Muscle of arm (tissue), 12 donors: Measurements from ENCODE around the gene CDK5RAP2. TPM values are rescaled to one million over a fixed set of nuclear protein-coding genes. Genes with fewer than 3 reads are reported as not detected.

Experiments
- DNase-seq: peaks from one replicate; pipeline ENCODE4 v3.0.0-alpha.2; 2013
- polyA plus RNA-seq, 12 donors: library from polyadenylated mRNA; unstranded; fragments of 120-200 nt; gene quantifications; one replicate each; pipeline ENCODE4 v1.2.1, GENCODE V29; 2013; ENCODE audit not compliant: insufficient read length in 12 of 12

CDK5RAP2 gene
- polyA plus RNA-seq, 12 donors, result 29.7 to 60.3 (median 49.3) TPM; not detected in 1

GRCh38 chr9:120438836-120439546 lies 141.0 kb downstream of the CDK5RAP2 start:
- DNase-seq, result no peak

DNA sequence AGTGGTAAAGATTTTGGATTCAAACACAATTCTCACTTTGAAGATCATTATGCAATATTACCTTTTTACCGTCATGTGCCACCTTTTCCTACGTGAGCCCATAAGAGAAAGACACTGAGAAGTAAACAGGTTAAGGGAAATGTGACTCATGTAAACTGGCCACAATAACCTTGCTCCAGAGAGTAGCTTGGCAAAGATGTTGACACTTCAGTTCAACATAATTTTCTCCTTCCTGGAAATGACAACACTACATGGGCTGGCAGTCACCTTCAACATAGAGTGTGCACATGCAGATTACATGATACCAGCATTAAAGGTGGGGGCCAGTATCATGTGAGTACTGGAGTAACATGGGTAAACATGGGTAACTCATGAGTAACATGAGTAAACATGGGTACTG lies 141.9 kb downstream of the CDK5RAP2 start:
- no peak for DNase-seq

DNA sequence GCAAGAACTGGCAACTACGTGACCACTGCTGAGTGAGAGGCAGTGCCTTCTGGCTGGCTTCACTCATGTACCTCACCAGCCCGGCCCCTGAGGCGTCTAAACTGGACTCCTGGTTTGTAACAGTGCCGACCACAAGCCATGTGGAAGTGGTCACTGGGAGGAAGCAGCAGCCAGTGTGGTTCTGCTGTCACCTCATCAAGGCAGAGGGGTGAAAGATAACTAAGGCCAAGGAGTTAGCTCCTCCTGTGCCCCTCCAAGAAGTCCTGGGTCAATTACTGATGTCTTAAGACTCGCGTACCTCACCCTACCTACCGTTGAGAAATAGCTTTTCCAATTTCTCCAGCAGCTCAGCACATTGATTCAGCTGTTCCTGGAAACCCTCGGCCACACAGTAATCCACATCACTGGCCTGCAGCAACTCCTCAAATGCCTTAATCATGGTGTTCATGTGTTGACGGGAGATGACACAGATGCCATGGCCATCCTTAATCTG lies 142.9 kb downstream of the CDK5RAP2 start:
- DNase-seq, result no peak

DNA sequence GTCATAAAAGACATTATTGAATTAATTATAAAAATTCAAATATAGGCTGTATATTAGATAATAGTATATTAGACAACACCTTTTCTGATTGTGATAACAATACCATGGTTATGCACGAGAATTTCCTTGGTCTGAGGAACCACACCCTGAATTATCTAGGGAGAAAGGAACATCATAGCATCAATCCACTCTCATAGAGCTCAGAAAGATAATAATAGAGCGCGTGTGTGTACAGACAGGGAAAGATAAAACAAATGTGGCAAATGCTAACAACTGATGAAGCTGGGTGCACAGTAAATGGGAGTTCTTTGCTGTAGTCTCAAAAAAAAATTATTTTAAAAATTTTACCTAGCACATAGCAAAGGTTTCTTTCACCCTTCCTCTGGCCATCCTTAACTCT lies 143.5 kb downstream of the CDK5RAP2 start:
- no peak for DNase-seq

GRCh38 chr9:120435091-120435490 lies 144.9 kb downstream of the CDK5RAP2 start:
- DNase-seq, result no peak

GRCh38 chr9:120434532-120434931 lies 145.4 kb downstream of the CDK5RAP2 start:
- DNase-seq, result peak; percentile 65

DNA sequence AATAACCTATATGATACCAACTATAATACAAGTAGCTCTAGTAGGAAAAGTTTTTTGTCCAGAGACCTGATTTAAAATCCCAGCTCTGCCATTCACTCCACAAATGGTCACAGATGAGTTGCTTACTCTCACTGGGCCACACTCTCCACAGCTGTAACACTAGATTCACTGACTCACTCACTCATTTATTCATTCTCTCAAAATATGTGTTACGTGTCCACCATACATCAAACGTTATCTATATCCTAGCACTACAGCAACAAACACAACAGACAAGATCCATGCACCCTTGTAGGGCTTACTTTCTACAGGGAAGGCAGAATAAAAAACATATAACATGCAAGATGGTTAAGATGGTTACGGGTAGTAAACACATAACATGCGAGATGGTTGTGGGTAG lies 146.3 kb downstream of the CDK5RAP2 start:
- DNase-seq, result no peak

GRCh38 chr9:120432600-120432999 lies 147.4 kb downstream of the CDK5RAP2 start:
- DNase-seq, result no peak

DNA sequence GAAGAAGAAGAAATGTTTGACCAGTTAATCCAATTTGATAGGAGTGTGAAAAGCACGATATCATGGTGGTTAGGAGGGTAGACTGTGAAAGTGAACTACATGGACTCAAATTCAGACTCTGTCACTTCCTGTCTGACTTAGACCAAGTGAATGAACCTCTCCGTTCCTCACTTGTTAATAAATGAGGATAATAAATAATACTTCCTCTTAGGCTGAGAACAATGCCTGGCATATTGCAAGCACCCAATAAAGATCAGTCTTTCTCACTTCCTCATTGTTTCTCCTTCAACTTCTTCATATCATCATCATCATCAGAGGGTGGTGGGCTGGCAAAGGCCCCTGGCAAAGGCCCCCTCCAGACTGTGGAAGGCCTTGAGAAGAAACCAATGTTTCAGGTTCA lies 148.7 kb downstream of the CDK5RAP2 start:
- DNase-seq, result no peak

- DNase-seq, result no peak
Measured at GRCh38 chr9:120424248-120424647, 155.7 kb downstream of the CDK5RAP2 start.

- DNase-seq, result no peak
Measured at GRCh38 chr9:120423812-120424211, 156.2 kb downstream of the CDK5RAP2 start.

GRCh38 chr9:120421977-120422376 lies 158.0 kb downstream of the CDK5RAP2 start:
- no peak for DNase-seq

DNA sequence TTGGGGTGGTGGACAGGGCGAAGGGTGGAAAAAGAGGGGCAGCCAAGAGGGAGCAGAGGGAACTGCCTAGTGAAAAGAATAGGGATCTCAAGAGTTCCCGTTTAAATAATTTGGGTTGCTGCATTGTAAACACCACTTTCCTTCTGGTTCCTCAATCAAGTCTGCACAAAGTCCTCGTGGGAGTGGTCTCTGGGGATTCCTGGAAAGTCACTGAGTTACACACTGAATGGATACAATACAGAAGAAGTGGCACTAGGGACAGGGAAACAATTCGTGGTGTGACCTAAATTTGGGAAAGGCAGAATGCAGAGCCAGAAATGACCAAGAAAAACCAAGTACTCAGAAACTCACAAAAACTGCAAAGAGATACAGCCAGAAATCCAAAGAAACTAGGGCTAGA lies 161.7 kb downstream of the CDK5RAP2 start:
- DNase-seq, result no peak

- no peak for DNase-seq
Measured at GRCh38 chr9:120416781-120417427, 163.1 kb downstream of the CDK5RAP2 start.

GRCh38 chr9:120413121-120414048 lies 166.6 kb downstream of the CDK5RAP2 start:
- no peak for DNase-seq

GRCh38 chr9:120412425-120412951 lies 167.5 kb downstream of the CDK5RAP2 start:
- peak; percentile 72 for DNase-seq

DNA sequence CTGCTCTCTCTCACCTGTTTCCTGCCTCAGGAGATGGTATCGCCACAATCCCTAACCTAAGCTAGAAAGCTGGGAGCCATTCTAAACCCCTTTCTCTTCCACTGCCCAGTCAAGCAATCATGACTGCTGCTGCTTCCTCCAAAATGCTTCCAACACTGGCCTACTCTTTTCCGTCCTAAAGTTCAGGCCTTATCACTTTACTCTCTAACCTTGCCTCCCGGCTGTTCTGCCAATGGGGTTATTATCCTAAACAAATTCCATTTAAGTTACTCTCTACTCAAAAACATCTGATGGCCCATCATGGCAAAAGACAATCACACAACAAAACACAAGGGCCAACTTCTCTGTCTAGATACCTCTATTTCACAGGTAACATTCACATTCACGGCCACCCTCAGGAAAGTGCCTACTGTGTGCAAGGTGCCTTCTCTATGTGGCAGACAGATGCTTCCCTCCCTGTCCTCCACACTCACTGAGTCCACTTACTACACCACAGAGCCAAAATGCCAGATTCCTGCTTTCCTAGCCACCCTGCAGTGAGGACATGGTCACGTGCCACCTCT lies 168.0 kb downstream of the CDK5RAP2 start:
- no peak for DNase-seq

DNA sequence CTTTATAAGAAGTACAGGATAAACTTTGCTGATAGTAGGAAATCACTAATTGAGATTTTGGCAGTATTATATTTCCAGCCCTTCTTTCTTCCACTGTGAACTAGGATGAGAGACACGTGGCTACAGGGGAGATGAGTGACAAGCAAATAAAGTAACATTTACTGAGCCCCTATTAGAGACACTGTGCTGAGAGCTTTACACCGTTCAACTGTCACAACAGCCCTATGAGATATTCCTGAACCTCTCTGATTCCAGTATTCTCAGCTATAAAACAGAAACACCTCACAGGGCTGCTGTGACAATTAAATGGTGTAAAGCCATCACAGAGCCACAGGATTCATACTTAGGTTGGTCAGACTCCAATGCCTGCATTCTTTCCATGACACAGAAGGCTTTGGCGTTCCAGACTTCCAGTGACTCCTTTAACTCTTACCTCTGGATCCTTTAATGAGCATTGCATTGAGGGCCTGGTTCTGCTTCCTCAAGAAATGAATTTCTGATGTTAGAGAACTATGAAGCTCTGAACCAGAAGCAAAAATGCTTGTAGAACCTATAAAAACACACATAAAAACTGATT lies 169.0 kb downstream of the CDK5RAP2 start:
- no peak for DNase-seq

DNA sequence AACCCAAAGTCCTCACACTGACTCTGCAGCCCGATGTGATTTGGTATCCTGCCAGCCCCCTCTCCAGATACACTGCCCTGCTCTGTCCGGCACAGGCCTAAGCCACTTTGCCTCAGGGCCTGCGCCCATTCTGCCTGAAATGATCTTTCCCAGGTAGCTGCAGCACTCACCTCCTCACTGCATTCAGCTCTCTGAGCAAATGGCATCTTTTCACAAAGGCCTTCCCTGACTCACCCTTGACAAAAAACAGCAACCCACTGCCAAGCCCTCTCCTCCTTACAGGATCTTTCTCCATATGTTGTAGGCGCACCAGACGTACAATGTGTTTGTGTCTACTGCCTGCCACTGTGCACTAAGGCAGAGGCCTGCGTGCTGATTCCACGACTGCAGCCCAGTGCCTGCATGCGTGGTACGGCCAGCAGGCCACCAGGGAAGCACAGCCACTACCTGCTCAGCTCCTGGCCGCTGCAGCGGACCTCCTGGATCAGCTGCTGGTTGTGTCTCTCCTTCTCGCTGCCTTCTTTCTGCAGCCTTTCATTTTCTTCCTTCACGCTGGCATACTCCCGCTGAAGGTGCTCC lies 171.2 kb downstream of the CDK5RAP2 start:
- no peak for DNase-seq

DNA sequence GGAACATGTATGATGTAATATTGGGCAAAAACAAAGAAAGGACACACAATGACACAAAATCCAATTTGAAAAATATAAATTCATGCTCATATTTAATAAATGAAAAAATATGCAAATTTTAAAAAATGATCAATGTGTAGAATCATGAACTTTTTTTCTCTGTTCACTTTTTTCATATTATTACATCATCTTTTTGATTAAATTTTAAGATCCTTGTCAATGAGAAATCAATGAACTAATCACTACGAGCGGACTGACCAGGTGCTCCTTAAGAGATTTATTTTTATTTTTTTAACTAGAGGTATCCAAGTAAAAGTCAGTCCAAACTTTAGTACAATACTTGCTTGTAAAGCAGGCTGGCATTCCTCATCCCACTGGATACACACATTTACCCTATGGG lies 174.1 kb downstream of the CDK5RAP2 start:
- DNase-seq, result no peak

GRCh38 chr9:120405134-120405533 lies 174.8 kb downstream of the CDK5RAP2 start:
- no peak for DNase-seq
